Neural cell (in vitro differentiated cells): ENCODE measurements around the gene CAV3. TPM values are rescaled to one million over a fixed set of nuclear protein-coding genes. Genes with fewer than 3 reads are reported as not detected.

ENCODE experiments used
- H2AFZ ChIP-seq: fragments of 200-600, 300-800 bp; sonication (generic), shearing (Covaris generic); 2 replicates; pipeline ENCODE4 v1.6.0; 2014; ENCODE audit warnings: low read depth, mild to moderate bottlenecking, antibody characterized with exemption, low read length, moderate library complexity
- H3F3A ChIP-seq: fragments of 200-600 bp; shearing (Covaris generic); 2 replicates; pipeline ENCODE4 v1.6.1; 2016; ENCODE audit warnings: mild to moderate bottlenecking, moderate library complexity, mixed read lengths, antibody characterized with exemption, low read length; ENCODE audit not compliant: insufficient read depth, poor library complexity, severe bottlenecking
- H3K27ac ChIP-seq: fragments of 200-600, 300-800 bp; sonication (generic), shearing (Covaris generic); 2 replicates; pipeline ENCODE4 v1.5.1; 2014; ENCODE audit warnings: mild to moderate bottlenecking, low read length, moderate library complexity
- H3K27me3 ChIP-seq: fragments of 300-800, 200-600 bp; sonication (generic), shearing (Covaris generic); 2 replicates; pipeline ENCODE4 v1.6.0; 2014; ENCODE audit warnings: mild to moderate bottlenecking, low read depth, low read length, moderate library complexity; ENCODE audit not compliant: insufficient read depth
- H3K36me3 ChIP-seq: fragments of 300-800, 200-600 bp; sonication (generic), shearing (Covaris generic); 2 replicates; pipeline ENCODE4 v1.5.1; 2014; ENCODE audit warnings: mild to moderate bottlenecking, antibody characterized with exemption, low read length, moderate library complexity; ENCODE audit not compliant: insufficient read depth
- H3K4me2 ChIP-seq: fragments of 300-800, 200-600 bp; sonication (generic), shearing (Covaris generic); 2 replicates; pipeline ENCODE4 v1.6.0; 2014; ENCODE audit warnings: mild to moderate bottlenecking, low read length
- H3K4me3 ChIP-seq: fragments of 300-800, 200-600 bp; sonication (generic), shearing (Covaris generic); 2 replicates; pipeline ENCODE4 v1.5.1; 2014; ENCODE audit warnings: mild to moderate bottlenecking, low read length, moderate library complexity
- H3K79me2 ChIP-seq: fragments of 200-600 bp; shearing (Covaris generic); replicated peaks from 2 replicates; pipeline ENCODE4 v1.6.0; 2014; ENCODE audit warnings: mild to moderate bottlenecking, low read length, moderate library complexity; ENCODE audit not compliant: insufficient read depth
- H3K9ac ChIP-seq: fragments of 300-800, 200-600 bp; sonication (generic), shearing (Covaris generic); 2 replicates; pipeline ENCODE4 v1.6.1; 2016; ENCODE audit warnings: mild to moderate bottlenecking, low read length, mixed read lengths
- H3K9me2 ChIP-seq: fragments of 200-600 bp; shearing (Covaris generic); 2 replicates; pipeline ENCODE4 v1.6.1; 2016; ENCODE audit warnings: mild to moderate bottlenecking, low read length, mixed read lengths; ENCODE audit not compliant: insufficient read depth
- H3K9me3 ChIP-seq: fragments of 200-600, 300-800 bp; sonication (generic), shearing (Covaris generic); 2 replicates; pipeline ENCODE4 v1.6.1; 2016; ENCODE audit warnings: mild to moderate bottlenecking, mixed run types, low read length, moderate library complexity, mixed read lengths
- H4K20me1 ChIP-seq: fragments of 200-600 bp; shearing (Covaris generic); 2 replicates; pipeline ENCODE4 v1.6.1; 2016; ENCODE audit warnings: mild to moderate bottlenecking, mixed run types; ENCODE audit not compliant: insufficient read depth
- CTCF ChIP-seq: fragments of 450-650 bp; IDR thresholded peaks from 2 replicates; pipeline ENCODE4 v1.5.1; 2014; ENCODE audit warnings: antibody characterized with exemption, mild to moderate bottlenecking, moderate library complexity; ENCODE audit not compliant: poor library complexity, severe bottlenecking
- EP300 ChIP-seq: fragments of 450-650 bp; conservative IDR thresholded peaks from 2 replicates; pipeline ENCODE4 v1.6.1; 2014; ENCODE audit warnings: antibody characterized with exemption, mild to moderate bottlenecking, moderate library complexity; ENCODE audit not compliant: poor library complexity, severe bottlenecking
- EZH2 ChIP-seq: fragments of 200-600, 300-800 bp; shearing (Covaris generic), sonication (generic); IDR thresholded peaks from 2 replicates; pipeline ENCODE4 v1.6.1; 2014; ENCODE audit warnings: antibody characterized with exemption, low read length, borderline replicate concordance, mild to moderate bottlenecking; ENCODE audit not compliant: insufficient read depth, poor library complexity, severe bottlenecking
- MXI1 ChIP-seq: fragments of 450-650 bp; conservative IDR thresholded peaks from 2 replicates; pipeline ENCODE4 v1.6.1; 2014; ENCODE audit warnings: antibody characterized with exemption, mild to moderate bottlenecking; ENCODE audit not compliant: poor library complexity, severe bottlenecking
- POLR2AphosphoS5 ChIP-seq: IDR thresholded peaks from 2 replicates; pipeline ENCODE4 v1.6.1; 2012
- RAD21 ChIP-seq: fragments of 450-650 bp; conservative IDR thresholded peaks from 2 replicates; pipeline ENCODE4 v1.6.1; 2014; ENCODE audit warnings: antibody characterized with exemption, mild to moderate bottlenecking, moderate library complexity
- REST ChIP-seq: IDR thresholded peaks from 2 replicates; pipeline ENCODE4 v1.6.1; 2012; ENCODE audit warnings: borderline replicate concordance
- SMC3 ChIP-seq: fragments of 450-650 bp; conservative IDR thresholded peaks from 2 replicates; pipeline ENCODE4 v1.6.1; 2014; ENCODE audit warnings: antibody characterized with exemption, mild to moderate bottlenecking, moderate library complexity; ENCODE audit not compliant: poor library complexity
- TAF1 ChIP-seq: IDR thresholded peaks from 2 replicates; pipeline ENCODE4 v1.6.1; 2012; ENCODE audit warnings: low read depth
- polyA plus RNA-seq: library from polyadenylated mRNA; depleted of rRNA; stranded (reverse); fragments of >200 nt; gene quantifications from 2 replicates; pipeline ENCODE4 v1.2.3, GENCODE V29; 2014

CAV3 gene
- polyA plus RNA-seq, 1 donor from 2014 or later, result not detected

- Histone ChIP-seq H3K4me2 (no peak overlapping the region), H3F3A (no peaks in the 10 kb centered on the region), H2AFZ (no peak overlapping the region), H3K4me3 (no peak overlapping the region), H4K20me1 (no peaks in the 10 kb centered on the region), H3K9me2 (no peaks in the 10 kb centered on the region), H3K9me3 (peaks cover 5% of the 10 kb centered on the region), H3K27me3 (no peaks in the 10 kb centered on the region), H3K27ac (no peak overlapping the region), H3K9ac (no peak overlapping the region), H3K79me2 (no peaks in the 10 kb centered on the region), H3K36me3 (no peaks in the 10 kb centered on the region)
- TF ChIP-seq EP300 (no peak), POLR2AphosphoS5 (no peak), CTCF (no peak), RAD21 (no peak), TAF1 (no peak), SMC3 (no peak), MXI1 (no peak), REST (no peak), EZH2 (no peak)
Measured at GRCh38 chr3:8702560-8702959, 31.0 kb upstream of the CAV3 start.

- Histone ChIP-seq H3K36me3 (no peaks in the 10 kb centered on the region), H3K9me3 (no peaks in the 10 kb centered on the region), H3K9me2 (no peaks in the 10 kb centered on the region), H3K9ac (no peak overlapping the region), H3K27ac (no peak overlapping the region), H3K79me2 (no peaks in the 10 kb centered on the region), H3K4me2 (no peak overlapping the region), H3F3A (no peaks in the 10 kb centered on the region), H2AFZ (no peak overlapping the region), H3K27me3 (no peaks in the 10 kb centered on the region), H4K20me1 (no peaks in the 10 kb centered on the region), H3K4me3 (no peak overlapping the region)
- no peak for TF ChIP-seq EP300
- no peak for TF ChIP-seq REST
- TF ChIP-seq EZH2, result no peak
- TF ChIP-seq SMC3, result no peak
- no peak for TF ChIP-seq RAD21
- no peak for TF ChIP-seq TAF1
- no peak for TF ChIP-seq CTCF
- TF ChIP-seq MXI1, result no peak
- no peak for TF ChIP-seq POLR2AphosphoS5
Measured at GRCh38 chr3:8705575-8705974, 28.0 kb upstream of the CAV3 start.
